Upper lobe of left lung (tissue), 4 donors: Measurements from ENCODE around the gene RFX2.

Experiments used
- EP300 ChIP-seq, 4 donors: sonication (generic); formaldehyde crosslinking; IDR thresholded peaks; one replicate each; pipeline ENCODE4 v1.5.1; 2017; ENCODE audit warnings: antibody characterized with exemption in 4 of 4, control low read depth in 2 of 4
- POLR2A ChIP-seq, 4 donors: fragments of 450-650 bp; IDR thresholded peaks; one replicate each; pipeline ENCODE4 v1.5.1; 2016 to 2017; ENCODE audit warnings: antibody characterized with exemption in 4 of 4, mild to moderate bottlenecking in 2 of 4
- POLR2AphosphoS5 ChIP-seq, 2 donors: sonication (generic); formaldehyde crosslinking; IDR thresholded peaks; one replicate each; pipeline ENCODE4 v1.5.1; 2017; ENCODE audit warnings: antibody characterized with exemption in 2 of 2
- TF ChIP-seq, protein P1 (sequence below), 6 experiments: fragments of 450-650 bp in 4 of 6; fragments of 200-600 bp in 2 of 6; sonication (generic) in 2 of 6; IDR thresholded peaks; one replicate each; pipeline ENCODE4 v1.5.1; 2016 to 2019; ENCODE audit warnings: antibody characterized with exemption in 6 of 6

DNA sequence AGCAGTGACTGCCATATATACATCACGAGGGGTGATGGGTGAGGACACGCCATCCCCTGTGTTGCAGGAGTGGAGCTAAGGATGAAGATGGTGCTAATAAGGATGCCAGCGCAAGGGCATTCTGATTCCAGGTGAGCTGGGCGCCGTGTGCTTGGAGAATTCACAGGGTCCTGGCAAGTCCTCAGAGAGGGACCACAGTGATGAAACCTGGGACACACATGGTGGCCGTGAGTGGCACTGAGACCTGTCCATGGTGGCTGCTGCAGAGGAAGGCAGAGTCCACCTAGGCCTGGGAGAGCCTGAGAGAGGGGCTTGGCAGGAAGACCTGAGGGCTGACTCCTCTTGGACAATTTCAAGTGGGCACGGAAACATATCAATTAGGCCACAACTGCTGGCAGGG, 65.2 kb downstream of the RFX2 start:
- TF ChIP-seq, protein P1, sequence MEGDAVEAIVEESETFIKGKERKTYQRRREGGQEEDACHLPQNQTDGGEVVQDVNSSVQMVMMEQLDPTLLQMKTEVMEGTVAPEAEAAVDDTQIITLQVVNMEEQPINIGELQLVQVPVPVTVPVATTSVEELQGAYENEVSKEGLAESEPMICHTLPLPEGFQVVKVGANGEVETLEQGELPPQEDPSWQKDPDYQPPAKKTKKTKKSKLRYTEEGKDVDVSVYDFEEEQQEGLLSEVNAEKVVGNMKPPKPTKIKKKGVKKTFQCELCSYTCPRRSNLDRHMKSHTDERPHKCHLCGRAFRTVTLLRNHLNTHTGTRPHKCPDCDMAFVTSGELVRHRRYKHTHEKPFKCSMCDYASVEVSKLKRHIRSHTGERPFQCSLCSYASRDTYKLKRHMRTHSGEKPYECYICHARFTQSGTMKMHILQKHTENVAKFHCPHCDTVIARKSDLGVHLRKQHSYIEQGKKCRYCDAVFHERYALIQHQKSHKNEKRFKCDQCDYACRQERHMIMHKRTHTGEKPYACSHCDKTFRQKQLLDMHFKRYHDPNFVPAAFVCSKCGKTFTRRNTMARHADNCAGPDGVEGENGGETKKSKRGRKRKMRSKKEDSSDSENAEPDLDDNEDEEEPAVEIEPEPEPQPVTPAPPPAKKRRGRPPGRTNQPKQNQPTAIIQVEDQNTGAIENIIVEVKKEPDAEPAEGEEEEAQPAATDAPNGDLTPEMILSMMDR (IDR thresholded peaks at IDR 0.05) = no peak
- TF ChIP-seq POLR2AphosphoS5 (IDR thresholded peaks at IDR 0.05) = no peak
- no peak for TF ChIP-seq POLR2A (IDR thresholded peaks at IDR 0.05)
- TF ChIP-seq EP300 (IDR thresholded peaks at IDR 0.05) = no peak
